Measurements from ENCODE around the gene SLC10A2.

- no peak for TF ChIP-seq ZNF274 (IDR thresholded peaks at IDR 0.05; ENCODE audit: low read depth, low read length)
- no peak for TF ChIP-seq YY1 (IDR thresholded peaks at IDR 0.05; ENCODE audit: insufficient read depth, insufficient read length)
These were observed 11.1 kb downstream of the SLC10A2 start for GRCh38 chr13:103055166-103055565.

Measured in NT2/D1 (cell line).